HepG2 (cell line): Measurements from ENCODE around the gene VPREB3. TPM values are rescaled to one million over a fixed set of nuclear protein-coding genes. Genes with fewer than 3 reads are reported as not detected.

ENCODE experiments used
- ADNP ChIP-seq: sonication (generic); formaldehyde crosslinking; IDR thresholded peaks from 2 replicates; pipeline ENCODE4 v1.4.0; 2020; ENCODE audit warnings: missing genetic modification reagents
- ELK4 ChIP-seq: sonication (generic); formaldehyde crosslinking; IDR thresholded peaks from 2 replicates; pipeline ENCODE4 v1.9.0; 2021; ENCODE audit warnings: missing genetic modification reagents, borderline replicate concordance
- ERF ChIP-seq: IDR thresholded peaks from 2 replicates; pipeline ENCODE4 v1.6.1; 2018; ENCODE audit warnings: missing biosample characterization, missing genetic modification reagents
- HOXA9 ChIP-seq: sonication (generic); formaldehyde crosslinking; IDR thresholded peaks from 2 replicates; pipeline ENCODE4 v1.8.1; 2022; ENCODE audit warnings: missing genetic modification reagents, mild to moderate bottlenecking, moderate library complexity, borderline replicate concordance
- KDM4B ChIP-seq: sonication (generic); formaldehyde crosslinking; IDR thresholded peaks from 2 replicates; pipeline ENCODE4 v1.4.0; 2020; ENCODE audit warnings: missing genetic modification reagents
- NR3C1 ChIP-seq: sonication (generic); formaldehyde crosslinking; IDR thresholded peaks from 2 replicates; pipeline ENCODE4 v1.4.0; 2020; ENCODE audit warnings: missing genetic modification reagents
- PAF1 ChIP-seq: IDR thresholded peaks from 2 replicates; pipeline ENCODE4 v1.6.1; 2016; ENCODE audit warnings: missing genetic modification reagents, missing compliant biosample characterization
- SIX1 ChIP-seq: sonication (generic); formaldehyde crosslinking; IDR thresholded peaks from 2 replicates; pipeline ENCODE4 v1.4.0; 2020; ENCODE audit warnings: missing genetic modification reagents, borderline replicate concordance
- SRF ChIP-seq: IDR thresholded peaks from 2 replicates; pipeline ENCODE4 v1.6.1; 2011; ENCODE audit warnings: mild to moderate bottlenecking, low read depth, low read length, moderate library complexity
- TRIM22 ChIP-seq: fragments of 450-650 bp; IDR thresholded peaks from 2 replicates; pipeline ENCODE4 v1.6.1; 2017
- ZFAT ChIP-seq: sonication (generic); formaldehyde crosslinking; conservative IDR thresholded peaks from 2 replicates; pipeline ENCODE4 v1.8.1; 2023; ENCODE audit warnings: missing genetic modification reagents, inconsistent platforms
- ZNF234 ChIP-seq: sonication (generic); formaldehyde crosslinking; conservative IDR thresholded peaks from 2 replicates; pipeline ENCODE4 v1.5.1; 2020; ENCODE audit warnings: mild to moderate bottlenecking, missing genetic modification reagents
- ZNF367 ChIP-seq: sonication (generic); formaldehyde crosslinking; IDR thresholded peaks from 2 replicates; pipeline ENCODE4 v1.4.0; 2020; ENCODE audit warnings: missing genetic modification reagents, borderline replicate concordance
- ZNF441 ChIP-seq: sonication (generic); formaldehyde crosslinking; IDR thresholded peaks from 2 replicates; pipeline ENCODE4 v1.7.0; 2021; ENCODE audit warnings: missing genetic modification reagents, borderline replicate concordance
- ZNF510 ChIP-seq: sonication (generic); formaldehyde crosslinking; IDR thresholded peaks from 2 replicates; pipeline ENCODE4 v1.4.0; 2020; ENCODE audit warnings: low read depth, mild to moderate bottlenecking, missing genetic modification reagents
- ZNF549 ChIP-seq: sonication (generic); formaldehyde crosslinking; IDR thresholded peaks from 2 replicates; pipeline ENCODE4 v1.5.0; 2020; ENCODE audit warnings: missing genetic modification reagents
- ZNF749 ChIP-seq: sonication (generic); formaldehyde crosslinking; IDR thresholded peaks from 2 replicates; pipeline ENCODE4 v1.8.0; 2022; ENCODE audit warnings: mild to moderate bottlenecking, missing genetic modification reagents, moderate library complexity, borderline replicate concordance
- ZNF770 ChIP-seq: sonication (generic); formaldehyde crosslinking; IDR thresholded peaks from 2 replicates; pipeline ENCODE4 v1.5.0; 2020; ENCODE audit warnings: mild to moderate bottlenecking, missing genetic modification reagents
- polyA plus RNA-seq, 8 experiments: library from polyadenylated mRNA; depleted of rRNA in 3 of 8; stranded (reverse) in 7 of 8; unstranded in 1 of 8; fragments of >200 nt; fragmentation: Illumina TruSeq in 4 of 8; extraction: Trizol in 4 of 8; gene quantifications; 2 replicates each; pipeline versions ENCODE4 v1.2.1 to v1.2.3, GENCODE V29; 2011 to 2016; ENCODE audit warnings: low read depth in 4 of 8, missing spikeins in 1 of 8, mixed read lengths in 1 of 8; ENCODE audit not compliant: insufficient read depth in 1 of 8
- total RNA-seq, 5 experiments: library from RNA; depleted of rRNA; stranded (reverse); fragments of >200 nt; fragmentation: Illumina TruSeq; extraction: Trizol; gene quantifications; 2 replicates each; pipeline ENCODE4 v1.2.3, GENCODE V29; 2016; ENCODE audit warnings: low read depth in 1 of 5
- TF ChIP-seq, protein P1 (sequence below): sonication (generic); formaldehyde crosslinking; IDR thresholded peaks from 2 replicates; pipeline ENCODE4 v1.4.0; 2020; ENCODE audit warnings: mild to moderate bottlenecking, missing genetic modification reagents
- TF ChIP-seq, protein P2 (sequence below): sonication (generic); formaldehyde crosslinking; IDR thresholded peaks from 2 replicates; pipeline ENCODE4 v1.8.1; 2022; ENCODE audit warnings: low read depth, mild to moderate bottlenecking, missing genetic modification reagents

VPREB3 gene
- total and polyA plus RNA-seq, 2 of the 13 experiments (the other 11 are each of a cell fraction or from before 2014, with no cell fraction given), result 0.22 TPM; not detected in 1

- no peak; the same call in 1 of the 2 replicates for TF ChIP-seq PAF1 (CRISPR knock-in tag)
- peak; percentile 68; the same call in 1 of the 2 replicates for TF ChIP-seq ERF (CRISPR knock-in tag)
- TF ChIP-seq ZNF770 (CRISPR knock-in tag), result no peak
- no peak; the same call in 1 of the 2 replicates for TF ChIP-seq ZNF441 (CRISPR knock-in tag)
- no peak for TF ChIP-seq TRIM22
- TF ChIP-seq, protein P1, sequence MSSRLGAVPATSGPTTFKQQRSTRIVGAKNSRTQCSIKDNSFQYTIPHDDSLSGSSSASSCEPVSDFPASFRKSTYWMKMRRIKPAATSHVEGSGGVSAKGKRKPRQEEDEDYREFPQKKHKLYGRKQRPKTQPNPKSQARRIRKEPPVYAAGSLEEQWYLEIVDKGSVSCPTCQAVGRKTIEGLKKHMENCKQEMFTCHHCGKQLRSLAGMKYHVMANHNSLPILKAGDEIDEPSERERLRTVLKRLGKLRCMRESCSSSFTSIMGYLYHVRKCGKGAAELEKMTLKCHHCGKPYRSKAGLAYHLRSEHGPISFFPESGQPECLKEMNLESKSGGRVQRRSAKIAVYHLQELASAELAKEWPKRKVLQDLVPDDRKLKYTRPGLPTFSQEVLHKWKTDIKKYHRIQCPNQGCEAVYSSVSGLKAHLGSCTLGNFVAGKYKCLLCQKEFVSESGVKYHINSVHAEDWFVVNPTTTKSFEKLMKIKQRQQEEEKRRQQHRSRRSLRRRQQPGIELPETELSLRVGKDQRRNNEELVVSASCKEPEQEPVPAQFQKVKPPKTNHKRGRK, result no peak
- no peak for TF ChIP-seq ELK4 (CRISPR knock-in tag)
- TF ChIP-seq ZNF549 (CRISPR knock-in tag), result no peak
- 0 out of 2 replicates have a peak, but pooled peaks have one; percentile 79 for TF ChIP-seq ZNF510 (CRISPR knock-in tag)
- TF ChIP-seq ZNF749 (CRISPR knock-in tag), result no peak
- TF ChIP-seq ADNP (CRISPR knock-in tag), result no peak
- TF ChIP-seq SIX1 (CRISPR knock-in tag), result no peak; the same call in 1 of the 2 replicates
- TF ChIP-seq ZNF367 (CRISPR knock-in tag), result no peak
- no peak for TF ChIP-seq SRF
- no peak for TF ChIP-seq NR3C1 (CRISPR knock-in tag)
- TF ChIP-seq HOXA9 (CRISPR knock-in tag), result no peak
- no peak for TF ChIP-seq ZNF234 (CRISPR knock-in tag)
- no peak for TF ChIP-seq ZFAT (CRISPR knock-in tag)
- TF ChIP-seq KDM4B (CRISPR knock-in tag), result no peak; the same call in 1 of the 2 replicates
- TF ChIP-seq, protein P2, sequence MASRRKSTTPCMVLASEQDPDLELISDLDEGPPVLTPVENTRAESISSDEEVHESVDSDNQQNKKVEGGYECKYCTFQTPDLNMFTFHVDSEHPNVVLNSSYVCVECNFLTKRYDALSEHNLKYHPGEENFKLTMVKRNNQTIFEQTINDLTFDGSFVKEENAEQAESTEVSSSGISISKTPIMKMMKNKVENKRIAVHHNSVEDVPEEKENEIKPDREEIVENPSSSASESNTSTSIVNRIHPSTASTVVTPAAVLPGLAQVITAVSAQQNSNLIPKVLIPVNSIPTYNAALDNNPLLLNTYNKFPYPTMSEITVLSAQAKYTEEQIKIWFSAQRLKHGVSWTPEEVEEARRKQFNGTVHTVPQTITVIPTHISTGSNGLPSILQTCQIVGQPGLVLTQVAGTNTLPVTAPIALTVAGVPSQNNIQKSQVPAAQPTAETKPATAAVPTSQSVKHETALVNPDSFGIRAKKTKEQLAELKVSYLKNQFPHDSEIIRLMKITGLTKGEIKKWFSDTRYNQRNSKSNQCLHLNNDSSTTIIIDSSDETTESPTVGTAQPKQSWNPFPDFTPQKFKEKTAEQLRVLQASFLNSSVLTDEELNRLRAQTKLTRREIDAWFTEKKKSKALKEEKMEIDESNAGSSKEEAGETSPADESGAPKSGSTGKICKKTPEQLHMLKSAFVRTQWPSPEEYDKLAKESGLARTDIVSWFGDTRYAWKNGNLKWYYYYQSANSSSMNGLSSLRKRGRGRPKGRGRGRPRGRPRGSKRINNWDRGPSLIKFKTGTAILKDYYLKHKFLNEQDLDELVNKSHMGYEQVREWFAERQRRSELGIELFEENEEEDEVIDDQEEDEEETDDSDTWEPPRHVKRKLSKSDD, result 0 out of 2 replicates have a peak, but pooled peaks have one; percentile 44
Measured at GRCh38 chr22:23774114-23774921, 20.1 kb upstream of the VPREB3 start (continued).
